HG02840 (cell line): Measurements from ENCODE around the gene BCAS4.
"Not testable (repeated sequence)": the region's sequence is repeated elsewhere in the genome, so short reads cannot be mapped to it uniquely, and the experiment has no call there.

Source experiments
- ATAC-seq: cut with Tn5 transposase; IDR thresholded peaks from one replicate; pipeline ENCODE4 v1.9.1; 2021; ENCODE audit warnings: mild to moderate bottlenecking, moderate library complexity, moderate number of reproducible peaks; ENCODE audit not compliant: unreplicated experiment, low FRiP score

Gene BCAS4

GRCh38 chr20:50797142-50797541 is 2.3 kb downstream of the BCAS4 start:
- ATAC-seq, result no peak

- no peak for ATAC-seq
Measured at GRCh38 chr20:50798650-50799049, 3.8 kb downstream of the BCAS4 start.

- no peak for ATAC-seq
Measured at GRCh38 chr20:50799176-50799889, 4.5 kb downstream of the BCAS4 start.

- ATAC-seq, result no peak
Measured at GRCh38 chr20:50799890-50800550, 5.2 kb downstream of the BCAS4 start.

GRCh38 chr20:50800986-50801746 is 6.3 kb downstream of the BCAS4 start:
- ATAC-seq, result not testable (repeated sequence)

GRCh38 chr20:50801747-50802125 is 6.9 kb downstream of the BCAS4 start:
- no peak for ATAC-seq

- no peak for ATAC-seq
Measured at GRCh38 chr20:50802289-50802688, 7.4 kb downstream of the BCAS4 start.

- no peak for ATAC-seq
Measured at GRCh38 chr20:50804437-50805348, 9.8 kb downstream of the BCAS4 start.

GRCh38 chr20:50805349-50805684 is 10.5 kb downstream of the BCAS4 start:
- no peak for ATAC-seq

- ATAC-seq, result no peak
Measured at GRCh38 chr20:50806126-50806768, 11.4 kb downstream of the BCAS4 start.

- no peak for ATAC-seq
Measured at GRCh38 chr20:50810063-50810462, 15.2 kb downstream of the BCAS4 start.

- no peak for ATAC-seq
Measured at GRCh38 chr20:50810842-50811241, 16.0 kb downstream of the BCAS4 start.

GRCh38 chr20:50813101-50813643 is 18.3 kb downstream of the BCAS4 start:
- ATAC-seq, result no peak

- ATAC-seq, result no peak
Measured at GRCh38 chr20:50813801-50814200, 18.9 kb downstream of the BCAS4 start.

- ATAC-seq, result no peak
Measured at GRCh38 chr20:50814438-50815161, 19.7 kb downstream of the BCAS4 start.

- no peak for ATAC-seq
Measured at GRCh38 chr20:50815162-50815989, 20.5 kb downstream of the BCAS4 start.

- ATAC-seq, result no peak
Measured at GRCh38 chr20:50817776-50818172, 22.9 kb downstream of the BCAS4 start.

GRCh38 chr20:50819349-50819748 is 24.5 kb downstream of the BCAS4 start:
- no peak for ATAC-seq
